Neural progenitor cell (in vitro differentiated cells): ENCODE results near the gene NKTR.

Source experiments
- CTCF ChIP-seq: fragments of 200-600 bp; sonication (generic); IDR thresholded peaks from 2 replicates; pipeline ENCODE4 v1.5.1; 2017; ENCODE audit warnings: antibody characterized with exemption, mild to moderate bottlenecking
- EZH2phosphoT487 ChIP-seq: fragments of 200-600 bp; sonication (generic); IDR thresholded peaks from 2 replicates; pipeline ENCODE4 v1.6.1; 2017; ENCODE audit warnings: antibody characterized with exemption

DNA sequence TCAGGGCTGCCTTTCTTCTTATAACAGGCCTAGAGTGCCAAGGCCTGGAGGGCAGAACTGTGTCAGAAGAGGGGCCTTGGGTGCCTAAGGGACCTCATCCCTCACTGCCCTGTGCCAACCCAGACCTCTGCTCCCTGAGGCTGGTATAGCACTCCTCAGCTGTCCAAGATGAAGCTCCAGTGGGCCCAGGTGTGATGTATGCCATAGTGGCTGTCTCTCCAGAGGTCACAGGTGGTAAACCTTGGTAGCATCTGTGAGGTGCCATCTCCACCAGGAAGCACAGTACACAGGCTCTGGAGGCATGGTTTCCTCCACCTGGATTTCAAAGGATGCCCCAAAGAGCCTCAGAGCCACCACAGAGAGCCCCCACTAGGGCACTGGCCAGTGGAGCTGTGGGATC is 72.6 kb downstream of the NKTR start:
- TF ChIP-seq CTCF, result no peak
- TF ChIP-seq EZH2phosphoT487, result no peak
